LNCaP clone FGC (cell line): Measurements from ENCODE around the gene MARCHF10.

ENCODE experiments used
- DNase-seq: peaks from one replicate; pipeline ENCODE4 v3.0.0-alpha.2; 2011; ENCODE audit warnings: low read depth
- H3K4me3 ChIP-seq: 2 replicates; pipeline ENCODE4 v1.5.1; 2011; ENCODE audit warnings: mild to moderate bottlenecking, low read depth, low read length, control low read depth
- CTCF ChIP-seq: IDR thresholded peaks from 2 replicates; pipeline ENCODE4 v1.5.1; 2012; ENCODE audit warnings: mild to moderate bottlenecking; ENCODE audit not compliant: control insufficient read depth, insufficient read depth; ENCODE audit errors: extremely low read depth

The MARCHF10 gene

DNA sequence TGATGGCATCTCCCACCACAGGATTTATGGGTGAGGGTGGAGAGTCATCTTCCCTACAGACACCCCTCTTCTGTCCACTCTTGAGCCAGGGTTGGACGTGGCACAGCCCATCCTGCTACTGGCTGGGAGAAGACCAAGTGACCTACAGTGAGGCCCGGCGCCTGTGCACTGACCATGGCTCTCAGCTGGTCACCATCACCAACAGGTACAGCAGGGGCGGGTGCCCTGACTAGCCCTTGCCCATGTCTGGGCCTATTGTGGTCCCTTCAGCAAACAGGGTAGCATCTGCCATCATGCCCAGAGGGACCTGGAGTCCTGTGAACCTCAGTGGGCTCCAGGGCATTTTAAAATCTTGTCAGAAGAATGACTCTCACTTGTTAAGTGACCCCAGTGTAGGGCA, 132.4 kb downstream of the MARCHF10 start:
- DNase-seq = no peak
- H3K4me3 ChIP-seq = no peak overlapping the region
- TF ChIP-seq CTCF = no peak

- H3K4me3 ChIP-seq = no peak overlapping the region
- no peak for TF ChIP-seq CTCF
- no peak for DNase-seq
Observed at GRCh38 chr17:62675260-62675659, 132.9 kb downstream of the MARCHF10 start.

DNA sequence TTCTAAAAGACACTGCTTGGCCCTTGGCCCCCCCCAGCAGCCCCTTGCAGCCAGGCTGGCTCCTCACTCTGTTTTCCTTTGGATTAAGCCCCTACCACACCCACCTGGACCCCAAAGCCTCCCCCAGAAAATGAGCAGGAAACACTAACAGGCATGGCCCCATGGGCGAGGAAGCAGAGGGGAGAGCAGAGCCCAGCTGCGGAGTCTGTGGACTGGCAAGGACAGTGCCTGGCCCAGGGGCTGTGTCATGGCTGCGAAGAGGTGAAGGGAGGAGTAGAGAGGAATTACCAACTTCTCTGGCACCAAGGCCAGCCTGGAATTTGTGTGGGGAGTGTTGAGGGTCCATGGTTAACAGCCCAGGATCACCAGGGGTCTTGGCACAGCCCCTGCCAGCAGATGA, 133.3 kb downstream of the MARCHF10 start:
- DNase-seq = no peak
- TF ChIP-seq CTCF = no peak
- no peak overlapping the region for H3K4me3 ChIP-seq

GRCh38 chr17:62674363-62674739, 133.8 kb downstream of the MARCHF10 start:
- H3K4me3 ChIP-seq = no peak overlapping the region
- no peak for DNase-seq
- no peak for TF ChIP-seq CTCF

DNA sequence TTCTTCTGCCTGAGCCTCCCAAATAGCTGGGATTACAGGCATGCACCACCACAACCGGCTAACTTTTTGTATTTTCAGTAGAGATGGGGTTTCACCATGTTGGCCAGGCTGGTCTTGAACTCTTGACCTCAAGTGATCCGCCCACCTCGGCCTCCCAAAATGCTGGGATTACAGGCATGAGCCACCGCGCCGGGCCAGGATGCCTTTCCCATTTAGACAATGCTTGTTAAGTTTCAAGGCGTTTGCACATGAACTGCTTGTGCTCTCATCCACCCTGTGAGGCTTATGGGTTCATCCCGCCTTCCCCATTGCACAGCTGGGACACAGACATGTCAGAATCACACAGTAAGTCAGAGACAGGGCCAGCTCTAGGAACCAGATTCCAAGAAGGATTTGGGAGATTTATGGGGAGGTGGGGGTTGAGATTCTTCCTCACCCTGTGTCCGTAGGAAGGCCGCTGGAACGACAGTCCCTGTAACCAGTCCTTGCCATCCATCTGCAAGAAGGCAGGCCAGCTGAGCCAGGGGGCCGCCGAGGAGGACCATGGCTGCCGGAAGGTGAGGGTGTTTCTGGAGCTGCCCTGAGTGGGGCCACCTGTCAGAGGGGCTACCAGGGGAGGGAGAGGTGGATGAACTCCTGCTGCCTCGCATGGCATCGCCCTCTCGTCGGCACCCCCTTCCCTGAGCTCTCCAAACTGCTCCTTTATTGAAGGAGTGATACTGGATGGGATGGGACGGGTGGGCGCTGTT, 134.3 kb downstream of the MARCHF10 start:
- TF ChIP-seq CTCF = no peak
- DNase-seq = no peak
- H3K4me3 ChIP-seq = no peak overlapping the region

- TF ChIP-seq CTCF = no peak
- no peak for DNase-seq
- H3K4me3 ChIP-seq = no peak overlapping the region
Observed at GRCh38 chr17:62672957-62673356, 135.2 kb downstream of the MARCHF10 start.

GRCh38 chr17:62671553-62671952, 136.6 kb downstream of the MARCHF10 start:
- H3K4me3 ChIP-seq = no peak overlapping the region
- no peak for DNase-seq
- TF ChIP-seq CTCF = no peak
